Activated CD4-positive, alpha-beta T cell treated with anti-CD3 and anti-CD28 coated beads, Interleukin-2, amount 10 ng/mL, durations not matched to agents 7 days and 5 days (primary cell): ENCODE data around the gene KHDRBS1. TPM values are rescaled to one million over a fixed set of nuclear protein-coding genes. Genes with fewer than 3 reads are reported as not detected.
A peak's percentile ranks its signal among the peaks of the same experiment; 100 is the strongest.

ENCODE experiments used
- CTCF ChIA-PET: fragments of 350-600 bp; sonication (Branson Sonifier 250); formaldehyde crosslinking; loops from one replicate; lab custom pipeline; 2021; ENCODE audit warnings: antibody characterized with exemption; lab: Charles Lee
- POLR2A ChIA-PET: fragments of 350-600 bp; sonication (Branson Sonifier 250); formaldehyde crosslinking; loops from one replicate; lab custom pipeline; 2021; ENCODE audit warnings: antibody characterized with exemption; lab: Charles Lee
- DNase-seq: peaks from one replicate; pipeline ENCODE4 v3.0.0-alpha.2; 2020
- H3K27ac Mint-ChIP-seq: one replicate; pipeline ENCODE4 v1.8.0; 2021; ENCODE audit warnings: mild to moderate bottlenecking, moderate library complexity, mixed read lengths
- H3K27me3 Mint-ChIP-seq: one replicate; pipeline ENCODE4 v1.8.0; 2021; ENCODE audit warnings: mixed read lengths
- H3K36me3 Mint-ChIP-seq: one replicate; pipeline ENCODE4 v1.8.0; 2021; ENCODE audit warnings: low read depth, mixed read lengths
- H3K4me1 Mint-ChIP-seq: one replicate; pipeline ENCODE4 v1.8.0; 2021; ENCODE audit warnings: mixed read lengths
- H3K4me3 Mint-ChIP-seq: one replicate; pipeline ENCODE4 v1.8.0; 2021; ENCODE audit warnings: mild to moderate bottlenecking, moderate library complexity, mixed read lengths
- H3K9me3 Mint-ChIP-seq: one replicate; pipeline ENCODE4 v1.8.0; 2021; ENCODE audit warnings: mixed read lengths
- total RNA-seq, 2 experiments: library from RNA; stranded (reverse); gene quantifications; one replicate each; pipeline ENCODE4 v1.2.3, GENCODE V29; 2021

Gene KHDRBS1, protein sequence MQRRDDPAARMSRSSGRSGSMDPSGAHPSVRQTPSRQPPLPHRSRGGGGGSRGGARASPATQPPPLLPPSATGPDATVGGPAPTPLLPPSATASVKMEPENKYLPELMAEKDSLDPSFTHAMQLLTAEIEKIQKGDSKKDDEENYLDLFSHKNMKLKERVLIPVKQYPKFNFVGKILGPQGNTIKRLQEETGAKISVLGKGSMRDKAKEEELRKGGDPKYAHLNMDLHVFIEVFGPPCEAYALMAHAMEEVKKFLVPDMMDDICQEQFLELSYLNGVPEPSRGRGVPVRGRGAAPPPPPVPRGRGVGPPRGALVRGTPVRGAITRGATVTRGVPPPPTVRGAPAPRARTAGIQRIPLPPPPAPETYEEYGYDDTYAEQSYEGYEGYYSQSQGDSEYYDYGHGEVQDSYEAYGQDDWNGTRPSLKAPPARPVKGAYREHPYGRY
- 100 to 1,000 TPM; 174 to 183 TPM for total RNA-seq

DNA sequence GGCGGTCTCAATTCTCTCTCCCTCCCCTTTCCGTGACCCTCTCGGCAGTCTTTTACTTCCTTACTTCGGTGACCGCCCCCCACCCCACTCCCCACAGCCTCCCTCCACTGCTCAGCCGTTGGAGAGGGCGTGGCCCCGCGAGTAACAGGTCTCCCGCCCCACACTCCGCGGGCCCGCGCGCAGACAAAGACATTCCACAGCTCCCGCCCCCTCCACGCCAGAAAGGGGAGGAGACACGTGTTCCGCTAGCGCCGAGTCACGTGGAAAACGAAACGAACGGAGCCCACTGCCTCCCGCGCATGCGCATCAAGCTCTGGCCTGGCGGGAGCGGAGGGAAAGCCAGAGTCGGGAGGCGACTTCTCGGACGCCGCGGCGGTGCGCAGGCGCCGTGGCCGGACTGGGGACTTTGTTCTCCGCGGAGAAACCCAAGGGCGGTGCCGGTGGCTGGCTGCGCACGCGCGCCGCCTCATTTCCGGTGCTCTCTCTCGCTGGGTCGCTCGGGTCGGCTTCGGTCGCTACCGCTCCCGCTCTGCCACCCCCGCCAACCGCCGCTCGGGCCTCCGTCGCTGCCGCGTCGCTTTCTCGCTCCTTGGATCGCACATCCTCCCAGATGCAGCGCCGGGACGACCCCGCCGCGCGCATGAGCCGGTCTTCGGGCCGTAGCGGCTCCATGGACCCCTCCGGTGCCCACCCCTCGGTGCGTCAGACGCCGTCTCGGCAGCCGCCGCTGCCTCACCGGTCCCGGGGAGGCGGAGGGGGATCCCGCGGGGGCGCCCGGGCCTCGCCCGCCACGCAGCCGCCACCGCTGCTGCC, at the start of gene KHDRBS1:
Gene KHDRBS1 (plus strand): TSS at position 483 of the 813 bp plus-strand sequence. CDS start 128 bp downstream, at position 611.
- Mint-ChIP-seq H3K27ac (peak within 1 kb of the TSS; percentile 95), H3K36me3 (peaks cover 24% of the 10 kb centered on the region), H3K4me1 (peaks cover 37% of the 10 kb centered on the region), H3K27me3 (no peaks in the 10 kb centered on the region), H3K9me3 (no peaks in the 10 kb centered on the region), H3K4me3 (peak within 1 kb of the TSS; percentile 95)
- POLR2A ChIA-PET: interaction anchor here (0.7 to 1.5 kb wide), 5 partner anchors 9 to 509 kb away, joined by 3 to 7 read pairs (median 5); no protein-coding TSS in a partner anchor
- DNase-seq: peak; percentile 99
- CTCF ChIA-PET: interaction anchor here (0.7 to 2.1 kb wide), 8 partner anchors 10 to 381 kb away, joined by 3 to 8 read pairs (median 5); partner anchors contain the start of genes BSDC1 and SPOCD1

DNA sequence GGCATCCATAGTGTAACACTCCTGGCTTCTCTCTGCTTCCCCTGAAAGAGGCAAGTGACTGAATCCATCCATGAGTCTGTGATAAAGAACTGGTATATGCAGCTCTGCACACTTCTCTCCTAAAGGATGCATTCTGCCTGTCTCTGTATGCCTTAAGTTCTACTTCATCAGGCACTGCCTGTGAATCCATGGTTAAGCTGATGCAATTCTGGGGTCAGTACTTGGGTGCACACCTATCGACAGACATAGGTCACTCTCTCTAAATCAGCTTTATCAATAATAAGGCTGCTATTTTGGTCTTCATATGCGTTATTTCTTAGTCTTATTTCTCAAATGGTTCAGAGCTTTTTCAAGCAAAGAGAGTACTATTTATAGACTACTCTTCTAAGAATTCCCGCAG, 42.8 kb upstream of the KHDRBS1 start:
- H3K27me3 Mint-ChIP-seq: peaks cover 5% of the 10 kb centered on the region
- peaks cover 8% of the 10 kb centered on the region for H3K4me1 Mint-ChIP-seq
- H3K9me3 Mint-ChIP-seq: no peaks in the 10 kb centered on the region
- no peak for DNase-seq
- H3K27ac Mint-ChIP-seq: no peak overlapping the region
- ChIA-PET CTCF (interaction anchor here (0.7 to 1.8 kb wide), 4 partner anchors 13 to 74 kb away, joined by 3 to 5 read pairs (median 4); no protein-coding TSS in a partner anchor), POLR2A (interaction anchor here (0.5 kb wide), 1 partner anchor 15 kb away, joined by 4 read pairs; no protein-coding TSS in a partner anchor)
- no peak overlapping the region for H3K4me3 Mint-ChIP-seq
- no peaks in the 10 kb centered on the region for H3K36me3 Mint-ChIP-seq

DNA sequence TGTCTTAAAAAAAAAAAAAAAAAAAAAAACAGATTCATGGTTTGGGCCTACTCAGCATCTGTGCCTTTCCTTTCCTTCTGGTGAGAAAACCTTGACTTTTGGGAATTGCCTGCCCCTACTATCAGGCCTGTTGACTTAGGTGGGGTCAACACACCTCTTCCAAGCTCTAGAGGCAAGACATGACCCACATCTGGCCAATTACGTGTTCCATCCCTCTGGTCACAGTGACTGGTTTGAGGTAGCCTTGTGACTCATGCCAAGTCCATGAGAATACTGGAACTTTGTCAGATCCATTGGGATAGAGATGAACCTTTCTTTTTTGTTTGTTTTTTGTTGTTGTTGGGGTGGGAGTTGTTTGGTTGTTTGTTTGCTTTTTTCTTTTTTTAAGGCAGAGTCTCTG, 37.3 kb upstream of the KHDRBS1 start:
- POLR2A ChIA-PET: interaction anchor here (1.2 kb wide), 1 partner anchor 36 kb away, joined by 3 read pairs; no protein-coding TSS in a partner anchor
- no peak overlapping the region for H3K27ac Mint-ChIP-seq
- H3K4me3 Mint-ChIP-seq: no peak overlapping the region
- CTCF ChIA-PET: interaction anchor here (1.0 to 5.0 kb wide), 4 partner anchors 8 to 32 kb away, joined by 4 to 29 read pairs (median 4); no protein-coding TSS in a partner anchor
- no peak for DNase-seq
- H3K36me3 Mint-ChIP-seq: no peaks in the 10 kb centered on the region
- H3K9me3 Mint-ChIP-seq: no peaks in the 10 kb centered on the region
- peaks cover 19% of the 10 kb centered on the region for H3K4me1 Mint-ChIP-seq
- peaks cover 2% of the 10 kb centered on the region for H3K27me3 Mint-ChIP-seq

DNA sequence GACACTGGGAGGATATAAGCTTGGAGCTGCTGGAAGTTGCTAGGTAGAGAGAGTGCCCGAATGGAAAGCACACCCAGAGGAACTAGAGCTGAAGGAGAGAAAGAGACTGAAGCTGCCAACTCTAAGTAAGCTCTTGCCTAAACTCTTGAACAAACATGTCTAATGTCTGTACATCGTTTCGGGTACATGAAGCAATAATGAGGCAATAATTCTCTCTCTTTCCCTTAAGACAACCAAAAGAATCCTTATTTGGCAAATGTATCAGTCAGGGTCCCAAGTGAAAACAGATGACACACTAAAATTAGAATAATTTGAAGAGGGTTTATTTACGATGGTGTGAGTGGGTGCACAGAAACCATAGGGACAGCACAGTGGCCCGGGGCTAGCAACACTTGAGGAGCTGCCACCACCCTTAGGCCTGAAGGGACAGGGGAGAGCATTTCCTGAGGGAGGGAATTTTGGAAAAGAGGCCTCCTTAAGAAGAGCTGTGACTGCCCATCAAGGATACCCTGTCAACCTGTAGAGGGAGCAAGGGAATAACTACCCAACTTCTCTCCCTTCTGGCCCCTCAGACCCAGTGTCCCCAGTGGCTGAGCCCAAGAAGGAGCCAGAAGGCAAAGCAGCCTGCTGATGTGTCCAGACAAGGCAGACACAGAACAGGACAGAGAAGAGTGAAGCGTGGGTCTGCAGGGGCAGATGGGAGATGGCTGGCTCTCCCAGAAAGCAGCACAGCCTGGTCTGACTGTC, 36.1 kb upstream of the KHDRBS1 start:
- peak overlapping the region; percentile 55 for H3K27ac Mint-ChIP-seq
- CTCF ChIA-PET: interaction anchor here (0.6 to 3.6 kb wide), 5 partner anchors 9 to 153 kb away, joined by 3 to 22 read pairs (median 4); no protein-coding TSS in a partner anchor
- POLR2A ChIA-PET: interaction anchor here (0.6 kb wide), 1 partner anchor 62 kb away, joined by 10 read pairs; no protein-coding TSS in a partner anchor

DNA sequence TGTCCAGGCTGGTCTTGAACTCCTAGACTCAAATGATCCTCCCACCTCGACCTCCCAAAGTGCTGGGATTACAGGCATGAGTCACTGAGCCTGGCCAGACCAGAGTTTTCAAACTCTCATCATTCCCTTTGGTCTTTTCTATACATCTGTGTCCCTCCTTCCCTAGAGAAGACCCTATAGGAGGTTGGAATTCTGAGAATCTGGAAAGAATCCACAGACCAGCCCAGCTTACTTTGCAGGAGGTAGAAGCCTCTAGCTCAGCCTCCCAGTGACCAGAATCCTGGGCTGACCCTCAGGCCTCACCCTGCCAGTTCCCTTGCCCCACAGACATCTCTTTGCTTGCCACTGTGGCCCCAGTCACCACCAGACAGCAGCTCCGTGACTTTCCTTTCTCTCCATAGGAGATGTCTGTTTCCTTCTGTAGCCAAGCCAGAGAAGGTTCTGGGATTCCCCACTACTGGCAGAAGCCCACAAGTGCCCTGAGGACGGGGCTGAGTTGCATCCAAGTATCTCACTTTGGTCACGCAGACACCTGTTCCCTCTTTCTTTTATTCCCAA, 34.7 kb upstream of the KHDRBS1 start:
- CTCF ChIA-PET: interaction anchor here (0.6 to 3.6 kb wide), 3 partner anchors 15 to 331 kb away, joined by 5 to 22 read pairs (median 5); no protein-coding TSS in a partner anchor
- Mint-ChIP-seq H3K9me3 (peaks cover 4% of the 10 kb centered on the region), H3K36me3 (peaks cover 4% of the 10 kb centered on the region), H3K27ac (no peak overlapping the region), H3K4me3 (no peak overlapping the region), H3K4me1 (peaks cover 39% of the 10 kb centered on the region), H3K27me3 (no peaks in the 10 kb centered on the region)
- no peak for DNase-seq
- POLR2A ChIA-PET: no interaction called here

More for the DNA sequence above, 36.1 kb upstream of the KHDRBS1 start:
- peaks cover 27% of the 10 kb centered on the region for H3K4me1 Mint-ChIP-seq
- no peaks in the 10 kb centered on the region for H3K9me3 Mint-ChIP-seq
- H3K4me3 Mint-ChIP-seq: no peak overlapping the region
- H3K27me3 Mint-ChIP-seq: no peaks in the 10 kb centered on the region
- no peak for DNase-seq
- peaks cover 1% of the 10 kb centered on the region for H3K36me3 Mint-ChIP-seq

DNA sequence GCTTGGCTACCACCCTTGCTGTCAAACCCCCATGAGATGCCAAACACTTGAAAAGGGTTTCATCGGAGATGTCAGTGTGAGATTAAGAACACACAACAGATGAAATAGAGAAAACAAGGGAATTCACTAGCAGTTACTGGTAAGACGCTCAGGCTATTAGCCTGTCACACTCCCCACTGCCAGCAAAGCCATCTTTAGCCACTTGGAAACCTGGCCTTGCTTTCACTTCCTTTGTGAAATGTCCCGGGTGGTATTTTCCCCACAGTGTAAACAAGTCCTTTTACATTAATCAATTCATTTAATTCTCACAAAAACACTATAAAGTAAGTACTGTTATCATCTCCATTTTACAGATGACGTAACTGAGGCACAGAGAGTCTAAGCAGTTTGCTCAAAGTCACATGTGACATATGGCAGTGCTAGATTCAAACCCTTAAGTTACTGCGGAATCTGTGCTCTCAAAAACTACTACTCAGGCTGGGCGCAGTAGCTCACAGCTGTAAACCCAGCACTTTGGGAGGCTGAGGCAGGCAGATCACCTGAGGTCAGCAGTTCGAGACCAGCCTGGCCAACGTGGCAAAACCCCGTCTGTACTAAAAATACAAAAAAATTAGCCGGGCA, 32.7 kb upstream of the KHDRBS1 start:
- H3K9me3 Mint-ChIP-seq: peaks cover 4% of the 10 kb centered on the region

DNA sequence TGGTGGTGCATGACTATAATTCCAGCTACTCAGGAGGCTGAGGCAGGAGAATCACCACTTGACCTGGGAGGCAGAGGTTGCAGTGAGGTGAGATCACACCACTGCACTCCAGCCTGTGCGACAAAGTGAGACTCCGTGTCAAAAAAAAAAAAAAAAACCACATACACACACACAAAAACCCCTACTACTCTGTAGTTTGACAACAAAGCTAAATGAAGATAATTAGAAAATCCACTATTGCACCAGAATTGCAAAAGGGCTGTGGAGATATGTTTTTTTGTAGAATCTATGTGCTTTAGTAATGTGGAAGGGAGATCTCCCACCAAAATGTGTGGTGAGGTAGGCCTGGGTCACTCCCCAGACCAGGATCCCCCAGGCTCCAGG, 32.2 kb upstream of the KHDRBS1 start:
- peak overlapping the region; percentile 86 for H3K27ac Mint-ChIP-seq
- no peak for DNase-seq
- H3K4me3 Mint-ChIP-seq: peak overlapping the region; percentile 22
- peaks cover 52% of the 10 kb centered on the region for H3K4me1 Mint-ChIP-seq
- peaks cover 4% of the 10 kb centered on the region for H3K9me3 Mint-ChIP-seq
- CTCF ChIA-PET: interaction anchor here (0.7 to 1.5 kb wide), 4 partner anchors 17 to 164 kb away, joined by 3 to 4 read pairs (median 3); partner anchors contain the start of gene PTP4A2
- H3K27me3 Mint-ChIP-seq: no peaks in the 10 kb centered on the region
- POLR2A ChIA-PET: no interaction called here
- peaks cover 4% of the 10 kb centered on the region for H3K36me3 Mint-ChIP-seq

More for the DNA sequence above, 32.7 kb upstream of the KHDRBS1 start:
- Mint-ChIP-seq H3K27ac (peak overlapping the region; percentile 86), H3K36me3 (peaks cover 4% of the 10 kb centered on the region), H3K4me1 (peaks cover 52% of the 10 kb centered on the region), H3K27me3 (no peaks in the 10 kb centered on the region), H3K4me3 (no peak overlapping the region)
- DNase-seq: no peak
- POLR2A ChIA-PET: no interaction called here
- CTCF ChIA-PET: interaction anchor here (0.7 to 1.5 kb wide), 4 partner anchors 43 to 163 kb away, joined by 3 read pairs; partner anchors contain the start of gene PTP4A2

DNA sequence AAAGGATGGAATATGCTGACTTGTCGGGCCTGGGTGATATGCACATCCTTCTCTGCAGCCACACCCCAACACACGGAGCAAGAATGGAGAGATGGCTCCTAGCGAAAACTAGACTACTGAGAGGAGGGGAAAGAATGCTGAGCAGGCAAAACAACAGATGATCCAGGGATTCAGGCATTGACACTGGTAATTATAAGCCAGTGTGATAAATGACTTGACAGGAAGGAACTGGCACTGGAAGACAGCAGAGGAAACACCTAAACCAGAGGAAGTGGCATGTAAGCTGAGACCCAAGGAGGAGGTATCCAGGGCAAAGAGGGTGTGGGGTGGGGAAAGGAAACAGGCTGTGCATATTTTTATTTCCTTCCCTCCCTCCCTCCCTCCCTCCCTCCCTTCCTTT, 31.7 kb upstream of the KHDRBS1 start:
- H3K36me3 Mint-ChIP-seq: peaks cover 4% of the 10 kb centered on the region
- peak; percentile 69 for DNase-seq
- peaks cover 56% of the 10 kb centered on the region for H3K4me1 Mint-ChIP-seq
- CTCF ChIA-PET: interaction anchor here (1.0 to 1.2 kb wide), 3 partner anchors 18 to 44 kb away, joined by 3 to 4 read pairs (median 3); partner anchors contain the start of gene PTP4A2
- H3K27me3 Mint-ChIP-seq: no peaks in the 10 kb centered on the region
- peak overlapping the region; percentile 22 for H3K4me3 Mint-ChIP-seq
- H3K9me3 Mint-ChIP-seq: peaks cover 4% of the 10 kb centered on the region
- peak overlapping the region; percentile 86 for H3K27ac Mint-ChIP-seq
- POLR2A ChIA-PET: interaction anchor here (0.6 kb wide), 1 partner anchor 23 kb away, joined by 3 read pairs; no protein-coding TSS in a partner anchor

DNA sequence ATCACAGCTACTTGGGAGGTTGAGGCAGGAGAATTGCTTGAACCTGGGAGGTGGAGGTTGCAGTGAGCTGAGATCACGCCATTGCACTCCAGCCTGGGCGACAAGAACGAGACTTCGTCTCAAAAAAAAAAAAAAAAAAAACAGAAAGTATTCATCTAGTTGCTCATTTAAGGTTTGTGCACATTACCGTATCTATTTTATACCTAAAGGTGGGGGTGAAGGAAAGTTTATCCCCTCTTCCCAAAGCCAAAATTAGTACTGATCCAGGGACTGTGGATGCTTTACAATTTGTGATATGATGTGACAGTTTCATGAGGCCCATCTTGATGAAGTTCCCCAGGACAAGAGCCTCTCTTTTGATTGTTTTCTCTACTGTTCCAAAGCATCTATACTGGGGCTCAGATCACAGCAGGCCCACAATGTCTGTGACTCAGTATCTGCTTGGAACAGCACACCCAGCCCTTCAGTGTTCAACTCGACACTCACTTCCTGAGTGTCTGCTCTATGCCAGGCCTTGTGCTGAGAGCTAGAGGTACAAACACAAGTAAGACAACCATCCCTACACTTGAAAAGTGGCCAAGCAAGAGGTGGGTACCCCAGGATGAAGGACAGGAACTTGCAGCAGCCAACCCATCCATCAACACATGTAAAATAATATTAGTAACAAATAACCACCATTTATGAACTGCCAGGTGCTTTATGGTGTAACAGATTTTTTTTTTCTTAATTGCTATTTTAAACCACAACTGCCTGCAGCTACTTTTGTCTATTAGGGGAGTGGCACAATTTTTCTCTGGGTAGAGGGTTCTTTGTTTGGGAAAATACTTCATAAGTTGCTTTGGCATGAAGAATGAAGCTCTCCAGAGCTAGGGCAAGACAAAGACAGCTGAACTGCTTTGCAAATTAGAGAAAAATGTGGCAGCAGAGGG, 29.0 kb upstream of the KHDRBS1 start:
- peak; percentile 41 for DNase-seq
- H3K4me1 Mint-ChIP-seq: peaks cover 56% of the 10 kb centered on the region
- H3K27ac Mint-ChIP-seq: peak overlapping the region; percentile 94
- ChIA-PET POLR2A (interaction anchor here (0.6 kb wide), 1 partner anchor 765 kb away, joined by 3 read pairs; no protein-coding TSS in a partner anchor), CTCF (interaction anchor here (0.5 to 2.0 kb wide), 12 partner anchors 10 to 650 kb away, joined by 3 to 6 read pairs (median 4); partner anchors contain the start of gene PTP4A2)
- no peaks in the 10 kb centered on the region for H3K27me3 Mint-ChIP-seq
- peak overlapping the region; percentile 34 for H3K4me3 Mint-ChIP-seq
- peaks cover 4% of the 10 kb centered on the region for H3K36me3 Mint-ChIP-seq
- H3K9me3 Mint-ChIP-seq: peaks cover 4% of the 10 kb centered on the region

DNA sequence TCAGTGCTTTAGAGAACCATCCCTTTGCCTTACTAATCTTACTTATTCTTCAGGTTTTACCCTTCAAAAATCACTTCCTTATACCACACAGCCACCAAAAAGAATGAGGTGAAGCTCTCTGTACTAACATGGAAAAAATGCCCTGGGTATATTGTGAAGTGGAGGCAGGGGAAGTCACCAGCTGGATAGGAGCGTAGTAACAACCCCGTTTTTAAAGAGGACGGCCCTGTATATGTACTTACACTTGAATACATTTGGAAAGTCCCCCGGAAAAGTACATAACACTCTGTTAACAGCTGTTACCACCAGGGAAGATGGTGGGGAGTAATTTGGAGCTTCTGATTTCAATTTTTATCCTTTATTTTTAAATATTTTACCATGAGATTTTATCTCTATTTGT, 28.2 kb upstream of the KHDRBS1 start:
- DNase-seq: no peak
- ChIA-PET POLR2A (interaction anchor here (0.6 to 0.7 kb wide), 2 partner anchors 14 to 764 kb away, joined by 3 to 4 read pairs; no protein-coding TSS in a partner anchor), CTCF (interaction anchor here (1.0 to 2.0 kb wide), 8 partner anchors 13 to 263 kb away, joined by 3 to 6 read pairs (median 4); partner anchors contain the start of gene PTP4A2)
- Mint-ChIP-seq H3K9me3 (peaks cover 4% of the 10 kb centered on the region), H3K27me3 (no peaks in the 10 kb centered on the region), H3K4me3 (peak overlapping the region; percentile 34), H3K27ac (peak overlapping the region; percentile 94), H3K36me3 (peaks cover 4% of the 10 kb centered on the region), H3K4me1 (peaks cover 60% of the 10 kb centered on the region)
